ENCODE measurements around the gene KIF25.

KIF25 gene

GRCh38 chr6:168051648-168052047, 54.2 kb downstream of the KIF25 start:
- peaks cover 0 to 13% of the 10 kb centered on the region in 2 donors for H3K27me3 ChIP-seq
- no peak overlapping the region for H3K4me3 ChIP-seq
- no peak overlapping the region for H3K27ac ChIP-seq
- no peaks in the 10 kb centered on the region for H3K36me3 ChIP-seq
- no peaks in the 10 kb centered on the region for H3K9me3 ChIP-seq
- no peak for TF ChIP-seq CTCF (IDR thresholded peaks at IDR 0.05)
- peaks cover 0 to 20% (median 16%) of the 10 kb centered on the region in 4 donors for H3K4me1 ChIP-seq
- intact Hi-C loops (cut with DNase I; ENCODE audit: low total_unique reads) = no loop called here
- DNase-seq = no peak

GRCh38 chr6:168052291-168052891, 54.9 kb downstream of the KIF25 start:
- no peak overlapping the region for H3K27ac ChIP-seq
- H3K27me3 ChIP-seq = peaks cover 0 to 13% of the 10 kb centered on the region in 2 donors
- no peak overlapping the region for H3K4me3 ChIP-seq
- H3K36me3 ChIP-seq = no peaks in the 10 kb centered on the region
- no peaks in the 10 kb centered on the region for H3K9me3 ChIP-seq
- intact Hi-C loops (cut with DNase I; ENCODE audit: low total_unique reads) = no loop called here
- no peak for TF ChIP-seq CTCF (IDR thresholded peaks at IDR 0.05)
- DNase-seq = no peak
- H3K4me1 ChIP-seq = peaks cover 0 to 20% (median 16%) of the 10 kb centered on the region in 4 donors

- no peaks in the 10 kb centered on the region for H3K9me3 ChIP-seq
- peaks cover 0 to 20% (median 16%) of the 10 kb centered on the region in 4 donors for H3K4me1 ChIP-seq
- DNase-seq = no peak
- peaks cover 0 to 13% of the 10 kb centered on the region in 2 donors for H3K27me3 ChIP-seq
- H3K27ac ChIP-seq = no peak overlapping the region
- no peak overlapping the region for H3K4me3 ChIP-seq
- intact Hi-C loops (cut with DNase I; ENCODE audit: low total_unique reads) = no loop called here
- no peak for TF ChIP-seq CTCF (IDR thresholded peaks at IDR 0.05)
- H3K36me3 ChIP-seq = no peaks in the 10 kb centered on the region
Observed at GRCh38 chr6:168053086-168053956, 55.9 kb downstream of the KIF25 start.

GRCh38 chr6:168053957-168054471, 56.5 kb downstream of the KIF25 start:
- intact Hi-C loops (cut with DNase I; ENCODE audit: low total_unique reads) = no loop called here
- Histone ChIP-seq H3K4me1 (peaks cover 0 to 20% (median 16%) of the 10 kb centered on the region in 4 donors), H3K36me3 (no peaks in the 10 kb centered on the region), H3K27me3 (peaks cover 0 to 13% of the 10 kb centered on the region in 2 donors), H3K9me3 (no peaks in the 10 kb centered on the region), H3K4me3 (no peak overlapping the region), H3K27ac (no peak overlapping the region)
- DNase-seq = no peak
- no peak for TF ChIP-seq CTCF (IDR thresholded peaks at IDR 0.05)

GRCh38 chr6:168054765-168055560, 57.5 kb downstream of the KIF25 start:
- Histone ChIP-seq H3K4me3 (no peak overlapping the region), H3K27me3 (peaks cover 0 to 12% of the 10 kb centered on the region in 2 donors), H3K9me3 (no peaks in the 10 kb centered on the region), H3K27ac (no peak overlapping the region), H3K36me3 (no peaks in the 10 kb centered on the region), H3K4me1 (peaks cover 0 to 20% (median 16%) of the 10 kb centered on the region in 4 donors)
- TF ChIP-seq CTCF (IDR thresholded peaks at IDR 0.05) = no peak
- DNase-seq = no peak
- intact Hi-C loops (cut with DNase I; ENCODE audit: low total_unique reads) = no loop called here

Measured in tibial artery (tissue), 4 donors.